ENCODE measurements around the gene SEMA6C.

Gene SEMA6C

DNA sequence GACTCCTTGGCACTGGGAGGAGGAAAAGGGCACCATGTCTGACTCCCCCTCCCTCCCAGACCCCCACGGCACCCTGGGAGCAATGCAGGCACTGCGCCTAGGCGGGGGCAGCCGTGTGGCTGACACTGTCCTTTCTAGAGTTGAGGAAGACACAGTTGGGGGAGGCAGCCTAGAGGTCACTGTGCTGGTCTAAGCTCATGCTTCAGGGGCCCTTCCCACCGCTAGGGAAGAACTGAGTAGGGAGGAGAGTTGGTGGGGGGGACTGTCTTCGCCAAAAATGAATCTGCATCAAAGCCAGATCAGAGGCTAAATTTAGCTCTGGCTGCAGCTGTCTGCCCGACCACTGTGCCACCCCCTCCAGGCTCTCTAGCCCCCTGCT is 3.4 kb downstream of the SEMA6C start:
- TF ChIP-seq, protein P1, sequence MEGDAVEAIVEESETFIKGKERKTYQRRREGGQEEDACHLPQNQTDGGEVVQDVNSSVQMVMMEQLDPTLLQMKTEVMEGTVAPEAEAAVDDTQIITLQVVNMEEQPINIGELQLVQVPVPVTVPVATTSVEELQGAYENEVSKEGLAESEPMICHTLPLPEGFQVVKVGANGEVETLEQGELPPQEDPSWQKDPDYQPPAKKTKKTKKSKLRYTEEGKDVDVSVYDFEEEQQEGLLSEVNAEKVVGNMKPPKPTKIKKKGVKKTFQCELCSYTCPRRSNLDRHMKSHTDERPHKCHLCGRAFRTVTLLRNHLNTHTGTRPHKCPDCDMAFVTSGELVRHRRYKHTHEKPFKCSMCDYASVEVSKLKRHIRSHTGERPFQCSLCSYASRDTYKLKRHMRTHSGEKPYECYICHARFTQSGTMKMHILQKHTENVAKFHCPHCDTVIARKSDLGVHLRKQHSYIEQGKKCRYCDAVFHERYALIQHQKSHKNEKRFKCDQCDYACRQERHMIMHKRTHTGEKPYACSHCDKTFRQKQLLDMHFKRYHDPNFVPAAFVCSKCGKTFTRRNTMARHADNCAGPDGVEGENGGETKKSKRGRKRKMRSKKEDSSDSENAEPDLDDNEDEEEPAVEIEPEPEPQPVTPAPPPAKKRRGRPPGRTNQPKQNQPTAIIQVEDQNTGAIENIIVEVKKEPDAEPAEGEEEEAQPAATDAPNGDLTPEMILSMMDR (IDR thresholded peaks at IDR 0.05) = no peak

DNA sequence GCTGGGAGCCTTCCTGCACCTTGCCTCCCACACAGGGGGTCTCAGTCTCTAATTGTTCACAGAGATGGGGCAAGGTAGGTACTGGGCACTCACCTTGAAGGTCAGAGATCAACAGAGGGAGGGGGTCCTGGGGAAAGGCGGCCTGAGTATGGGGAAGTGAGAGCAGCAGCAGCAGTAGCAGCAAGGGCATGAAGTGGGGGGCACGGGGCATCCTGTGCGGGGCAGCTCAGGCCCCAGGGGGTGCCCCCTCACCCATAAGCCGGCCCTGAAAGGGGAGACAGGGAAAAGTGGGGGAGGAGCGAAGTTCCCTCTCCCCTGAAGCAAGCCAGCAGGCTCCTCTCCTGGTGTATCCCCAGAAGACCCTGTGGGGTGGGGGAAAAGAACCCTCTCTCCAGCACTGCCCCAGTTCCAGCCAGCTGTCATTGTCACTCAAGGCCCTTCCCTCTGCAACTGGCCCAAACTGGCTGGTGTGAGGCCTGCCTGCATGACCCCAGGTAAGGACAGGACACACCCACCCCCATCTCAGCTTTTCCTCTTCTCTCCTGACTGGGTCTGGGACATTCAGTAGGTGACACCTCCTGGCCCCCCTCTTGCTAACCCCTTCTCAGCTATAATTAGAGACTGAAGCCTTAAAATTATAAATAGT is 3.9 kb downstream of the SEMA6C start:
- TF ChIP-seq, protein P1 (IDR thresholded peaks at IDR 0.05) = no peak

DNA sequence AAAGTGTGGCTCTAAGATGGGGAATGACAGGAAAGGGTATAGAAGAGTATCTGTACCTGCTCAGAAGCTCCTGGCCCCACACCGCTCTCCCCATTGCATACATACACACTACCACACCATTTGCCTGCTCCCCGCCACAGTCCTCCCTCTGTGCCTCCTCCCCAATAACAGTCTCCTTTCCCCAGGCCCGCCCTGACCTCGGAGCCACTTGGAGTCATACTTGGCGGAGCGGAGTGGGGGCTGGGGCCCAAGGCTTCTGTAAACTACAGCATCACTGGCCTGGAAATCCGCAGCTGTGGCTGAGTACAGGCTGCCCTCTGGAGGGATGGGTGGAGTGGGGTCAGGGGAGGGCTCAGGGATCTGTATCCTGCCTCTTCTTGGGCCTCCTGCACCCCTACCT is 8.6 kb downstream of the SEMA6C start:
- TF ChIP-seq, protein P1 (IDR thresholded peaks at IDR 0.05) = no peak

DNA sequence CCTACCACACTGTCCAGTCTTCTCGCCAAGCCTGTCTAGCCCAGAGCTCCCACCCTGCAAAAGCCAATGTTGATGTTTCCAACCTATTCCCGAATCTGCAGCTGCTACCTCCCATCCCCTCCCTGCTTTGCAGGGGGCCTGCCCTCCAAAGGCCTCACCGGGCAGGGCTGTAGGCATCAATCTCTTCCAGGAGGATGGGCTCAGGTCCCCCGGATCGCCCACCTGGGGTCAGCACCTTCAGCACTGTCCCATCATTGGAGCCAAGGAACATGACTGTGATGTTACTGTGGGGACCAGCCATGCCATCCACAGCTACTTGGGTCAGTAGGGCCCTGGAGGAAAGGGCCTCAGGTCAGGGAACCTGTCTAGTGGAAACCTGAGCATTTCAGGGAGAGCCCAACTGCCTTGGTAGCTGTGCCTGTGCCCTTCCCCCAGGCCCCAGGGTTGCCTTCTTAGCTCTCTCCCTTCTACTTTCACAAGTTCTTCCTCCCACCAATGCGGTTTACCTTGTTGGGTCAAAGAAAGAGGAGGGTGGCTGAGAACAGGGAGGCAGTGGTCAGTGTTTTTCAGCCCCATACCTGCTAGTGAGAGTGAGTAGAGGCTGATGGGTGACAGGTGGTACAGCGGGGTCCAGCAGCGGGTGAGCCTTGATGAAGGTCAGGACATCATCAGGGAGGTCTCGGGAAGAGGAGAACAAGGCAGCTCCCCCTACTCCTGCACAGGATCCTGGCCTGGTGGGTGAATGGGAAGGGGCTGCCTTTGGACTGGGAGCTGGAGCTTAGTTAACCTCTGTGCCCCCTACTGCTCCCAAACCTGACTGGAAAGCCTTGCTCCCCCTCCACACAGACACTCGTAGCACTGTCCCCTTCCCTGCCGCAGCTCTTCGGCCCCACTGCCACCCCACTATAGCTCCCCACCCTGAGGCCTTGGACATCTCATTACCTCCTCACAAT is 10.7 kb downstream of the SEMA6C start:
- TF ChIP-seq, protein P1 (IDR thresholded peaks at IDR 0.05) = no peak

DNA sequence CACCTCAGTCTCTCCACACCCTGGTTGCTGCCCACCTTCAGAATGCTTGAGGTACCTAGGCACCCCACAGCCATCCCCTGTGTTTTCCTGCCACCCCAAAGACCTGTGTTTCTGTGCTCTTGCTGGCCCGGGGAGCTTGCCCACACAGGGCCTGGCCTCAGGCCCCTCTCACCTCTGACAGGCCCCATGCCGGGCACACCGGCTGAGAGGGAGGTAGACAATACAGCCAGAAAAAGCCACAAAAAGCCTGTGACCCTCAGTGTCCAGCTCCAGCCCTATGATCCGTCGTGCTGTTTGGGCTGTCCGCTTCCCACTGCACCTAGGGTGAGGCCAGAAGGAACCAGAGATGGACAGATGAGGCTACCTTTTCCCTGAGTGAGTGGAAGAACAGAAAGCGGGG is 11.4 kb downstream of the SEMA6C start:
- TF ChIP-seq, protein P1 (IDR thresholded peaks at IDR 0.05) = no peak

DNA sequence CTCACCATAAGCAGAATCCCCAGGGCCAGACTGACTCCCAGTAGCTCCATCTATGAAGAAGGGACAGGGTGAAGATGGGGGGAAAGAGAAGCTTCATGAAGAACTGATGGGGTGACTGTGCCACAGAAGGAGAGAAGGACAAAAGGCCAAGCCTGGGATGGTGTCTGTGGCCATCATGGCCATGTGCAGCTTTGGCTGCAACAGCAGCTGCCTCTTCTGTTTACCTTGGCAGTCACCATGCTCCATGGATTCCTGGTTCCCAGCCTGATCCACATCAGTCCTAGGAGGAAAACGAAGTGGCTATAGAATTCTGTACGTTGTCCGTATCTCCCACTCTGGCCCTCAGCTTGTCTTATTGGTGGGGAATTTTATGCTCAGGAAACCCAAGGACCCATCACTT is 12.0 kb downstream of the SEMA6C start:
- TF ChIP-seq, protein P1 (IDR thresholded peaks at IDR 0.05) = no peak

DNA sequence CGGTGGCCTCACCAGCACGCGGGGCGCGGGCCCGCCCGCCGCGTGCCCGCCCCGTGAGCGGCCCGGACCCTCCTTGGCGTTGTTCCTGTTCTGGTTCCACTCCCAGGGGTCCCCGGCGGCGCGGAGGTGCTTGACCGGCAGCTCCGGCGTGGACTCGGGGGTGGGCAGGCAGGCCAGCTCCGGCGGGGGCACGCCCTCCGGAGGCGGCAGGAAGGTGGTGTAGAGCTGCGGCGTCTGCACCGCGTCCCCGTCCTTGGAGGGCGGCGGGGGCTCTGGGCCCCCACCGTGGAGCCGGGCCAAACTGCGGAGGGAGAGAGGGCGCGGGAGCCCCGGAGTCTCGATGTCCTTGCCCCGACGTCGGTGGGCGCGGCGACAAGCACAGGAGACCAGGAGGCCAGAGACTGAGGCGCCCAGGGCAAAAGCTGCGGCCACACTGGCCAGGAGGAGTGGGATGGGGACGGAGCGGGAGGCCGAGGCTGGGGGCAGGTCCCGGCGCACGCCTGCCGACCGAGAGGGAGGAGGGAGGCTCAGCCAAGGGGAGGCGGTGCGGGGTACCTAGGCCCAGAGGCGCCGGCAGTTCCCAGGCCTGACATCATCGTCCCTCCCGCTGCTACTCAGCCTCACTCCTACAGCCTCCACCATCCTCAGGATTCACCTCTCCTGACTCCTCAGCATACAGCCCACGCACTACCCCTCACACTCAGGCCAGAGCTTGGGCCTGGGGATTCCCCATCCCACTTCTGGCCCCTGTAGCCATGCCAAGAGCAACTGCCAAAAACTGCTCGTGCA is 13.2 kb downstream of the SEMA6C start:
- TF ChIP-seq, protein P1 (IDR thresholded peaks at IDR 0.05) = no peak
